Fibroblast of skin of abdomen (primary cell): ENCODE data around the gene NAA80.
"Not testable (repeated sequence)": the region's sequence is repeated elsewhere in the genome, so short reads cannot be mapped to it uniquely, and the experiment has no call there.

Experiments
- DNase-seq: peaks from one replicate; pipeline ENCODE4 v3.0.0-alpha.2; 2013

NAA80 gene

DNA sequence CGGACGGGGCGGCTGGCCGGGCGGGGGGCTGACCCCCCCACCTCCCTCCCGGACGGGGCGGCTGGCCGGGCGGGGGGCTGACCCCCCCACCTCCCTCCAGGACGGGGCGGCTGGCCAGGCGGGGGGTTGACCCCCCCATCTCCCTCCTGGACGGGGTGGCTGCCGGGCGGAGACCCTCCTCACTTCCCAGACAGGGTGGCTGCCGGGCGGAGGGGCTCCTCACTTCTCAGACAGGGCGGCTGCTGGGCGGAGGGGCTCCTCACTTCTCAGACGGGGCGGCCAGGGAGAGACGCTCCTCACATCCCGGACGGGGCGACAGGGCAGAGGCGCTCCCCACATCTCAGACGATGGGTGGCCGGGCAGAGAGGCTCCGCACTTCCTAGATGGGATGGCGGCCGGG is 12.8 kb upstream of the NAA80 start:
- not testable (repeated sequence) for DNase-seq

DNA sequence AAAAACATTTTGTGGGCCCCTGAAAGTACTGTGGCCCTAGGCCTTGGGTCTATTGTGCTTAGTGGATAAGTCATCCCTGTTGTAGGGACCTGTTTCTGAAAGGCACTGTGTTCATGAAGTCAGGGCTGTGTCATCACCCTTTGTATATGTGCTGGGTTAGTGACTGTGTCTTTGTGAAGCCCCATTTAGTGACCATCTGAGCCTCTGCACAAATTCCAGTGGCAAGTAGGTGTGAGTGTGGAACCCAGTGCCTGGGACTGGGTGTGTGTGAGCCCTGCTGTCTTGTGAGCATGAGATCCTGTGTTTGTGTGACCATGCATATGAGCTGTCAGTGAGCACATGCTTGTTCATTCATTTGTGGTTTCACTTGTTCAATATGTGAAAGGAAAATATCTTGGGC is 5.4 kb upstream of the NAA80 start:
- no peak for DNase-seq

DNA sequence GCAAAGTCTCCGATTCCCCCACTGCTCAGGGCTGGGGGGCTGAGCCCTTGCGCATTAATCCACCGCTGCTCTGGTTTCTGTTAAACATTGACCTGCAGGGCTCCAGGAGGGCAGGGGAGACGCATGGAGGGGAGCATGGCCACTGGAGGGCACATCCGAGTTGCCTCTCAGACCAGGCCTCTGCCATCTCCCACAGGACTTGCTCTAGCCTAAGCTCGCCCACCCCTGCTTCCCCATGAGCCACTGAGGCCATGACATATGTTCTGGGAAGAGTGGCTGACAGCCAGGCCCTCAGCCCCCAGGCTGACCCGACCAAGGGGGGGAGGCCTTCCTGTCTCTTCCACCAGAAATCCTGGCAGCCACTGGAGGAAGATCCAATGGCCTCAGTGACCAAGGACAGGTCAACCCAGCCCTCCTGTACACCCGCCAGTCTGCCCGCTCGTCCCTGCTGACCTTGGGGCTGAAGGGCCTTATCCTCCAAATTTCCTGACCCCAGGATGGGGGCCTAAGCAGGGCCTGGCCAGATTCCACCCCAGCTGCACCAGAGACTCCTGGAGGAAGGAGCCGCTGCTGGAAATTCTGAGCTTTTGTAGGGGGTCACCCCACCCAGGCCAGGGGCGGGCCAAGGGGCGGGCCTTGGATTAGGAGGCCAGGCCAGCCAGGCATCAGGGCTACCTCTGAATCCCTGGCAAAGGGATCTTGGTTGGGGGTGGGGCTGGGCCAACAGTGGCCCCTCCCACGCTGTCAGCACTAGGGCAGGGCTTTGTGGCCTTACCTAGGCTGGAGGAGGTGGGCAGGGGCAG is 4.0 kb upstream of the NAA80 start, which contains the start of gene HYAL1:
Gene HYAL1, minus strand, starts transcription at position 562 of the 803 bp plus-strand sequence. CDS start 618 bp downstream, outside the sequence.
- no peak for DNase-seq

DNA sequence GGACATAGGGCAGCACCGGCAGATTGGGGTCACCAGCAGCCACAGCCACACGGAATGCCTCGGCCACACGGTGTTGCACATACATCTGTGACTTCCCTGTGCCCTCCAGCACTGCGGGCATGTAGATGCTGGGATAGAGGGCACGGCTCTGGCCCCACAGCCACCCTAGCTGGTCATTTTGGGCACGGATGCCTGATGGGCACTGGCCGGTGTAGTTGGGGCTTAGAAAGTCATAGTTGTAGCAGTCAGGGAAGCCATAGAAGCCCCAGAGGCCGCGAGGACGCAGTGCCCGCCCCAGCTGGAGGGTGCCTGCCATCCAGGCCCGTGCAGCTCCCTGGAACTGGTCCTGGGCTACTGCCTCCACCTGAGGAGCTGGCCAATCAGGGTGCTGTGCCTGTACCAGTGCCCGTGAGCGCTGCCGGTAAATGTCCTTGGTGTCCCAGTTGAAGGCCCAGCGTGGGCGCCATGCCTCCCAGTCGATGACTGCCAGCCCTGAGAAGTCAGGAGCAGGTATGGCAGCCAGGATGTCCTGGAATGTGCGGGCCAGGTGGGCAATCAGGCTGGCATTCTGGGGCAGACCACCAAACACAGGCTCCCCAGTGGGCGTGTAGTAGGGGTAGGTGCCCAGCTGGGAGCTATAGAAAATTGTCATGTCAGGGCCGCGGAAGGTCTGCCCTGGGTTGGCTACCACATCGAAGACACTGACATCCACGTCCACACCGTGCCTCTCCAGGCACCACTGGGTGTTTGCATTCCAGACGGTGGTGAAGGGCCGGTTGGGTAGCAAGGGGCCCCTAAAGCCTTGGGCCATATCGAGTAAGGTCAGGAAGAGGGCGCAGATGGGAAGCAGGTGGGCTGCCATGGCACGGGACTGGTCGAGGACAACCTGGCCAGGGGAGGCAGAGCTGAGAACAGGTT is 3.1 kb upstream of the NAA80 start:
- DNase-seq, result no peak

DNA sequence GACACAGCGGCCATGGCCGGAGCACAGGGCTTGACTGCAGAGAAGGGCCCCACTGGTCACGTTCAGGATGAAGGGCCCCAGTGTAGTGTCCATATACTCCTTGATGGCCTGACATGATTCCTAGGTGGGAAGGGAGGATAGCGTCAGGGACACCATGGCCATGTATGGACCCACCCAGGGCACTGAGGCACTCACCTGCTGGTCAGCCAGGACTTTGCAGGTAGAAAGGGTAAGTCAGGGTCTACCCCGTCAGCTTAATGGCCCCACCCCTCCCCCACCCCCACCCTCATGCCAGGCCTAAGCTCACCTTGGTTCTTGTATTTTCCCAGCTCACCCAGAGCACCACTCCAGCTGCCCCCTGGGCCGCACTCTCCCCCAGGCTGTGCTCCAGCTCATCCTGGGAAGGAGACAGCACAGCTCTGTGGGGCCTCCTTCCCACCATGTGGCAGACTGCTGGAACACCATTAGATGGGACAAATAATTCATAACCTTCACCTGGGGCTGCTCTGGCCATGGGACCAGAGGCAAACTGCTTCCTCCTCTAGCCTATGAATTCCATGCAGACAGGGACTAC is 1.6 kb upstream of the NAA80 start:
- DNase-seq, result no peak

DNA sequence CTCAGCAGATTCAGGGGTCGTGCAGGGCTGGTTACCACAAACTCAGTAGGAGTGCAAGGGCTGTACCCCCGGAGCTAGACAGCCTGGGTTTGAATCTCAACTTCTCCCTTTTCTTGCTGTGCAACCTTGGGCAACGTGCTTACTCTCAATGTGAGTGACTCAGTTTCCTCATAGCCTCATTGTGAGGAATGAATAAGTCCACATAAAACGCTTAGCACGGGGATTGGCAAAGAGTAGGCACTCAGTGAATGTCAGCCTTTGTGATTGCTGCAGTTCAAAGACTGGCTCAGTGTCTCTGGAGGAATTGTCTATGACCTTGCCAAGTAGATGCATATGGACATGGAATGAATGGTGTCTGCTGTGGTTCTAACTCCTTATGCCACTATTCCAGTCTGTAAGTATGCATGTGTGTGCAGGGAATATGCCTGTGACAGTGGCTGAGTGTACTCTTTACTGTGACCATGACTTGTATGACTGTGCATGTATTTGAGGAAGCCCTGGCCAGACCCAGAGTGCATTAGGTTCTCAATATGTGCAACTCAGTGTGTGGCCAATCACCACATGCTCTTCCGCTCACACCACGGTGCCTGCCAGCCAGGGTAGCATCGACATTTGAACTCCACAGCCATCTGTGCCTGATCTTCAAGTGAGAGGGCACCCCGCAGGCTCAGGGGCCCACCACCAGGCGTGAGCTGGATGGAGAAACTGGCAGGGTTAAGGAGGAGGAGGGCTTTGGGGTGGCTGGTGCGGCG is 900 bp upstream of the NAA80 start:
- peak; percentile 24 for DNase-seq

DNA sequence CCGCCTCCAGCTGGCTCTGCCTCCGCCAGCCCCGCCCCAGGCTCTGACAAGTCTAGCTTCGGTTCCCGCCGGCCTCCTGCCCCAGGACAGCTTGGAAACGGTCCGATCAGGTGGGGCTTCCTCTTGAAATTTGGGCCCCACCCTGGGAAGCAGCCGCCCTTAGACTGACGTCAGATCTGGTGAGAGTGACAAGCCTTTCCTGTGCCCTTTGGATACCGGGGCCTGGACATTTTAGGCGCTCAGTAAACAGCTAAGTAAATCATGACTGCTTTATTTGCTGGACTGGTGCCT is 378 bp upstream of the NAA80 start:
- no peak for DNase-seq

DNA sequence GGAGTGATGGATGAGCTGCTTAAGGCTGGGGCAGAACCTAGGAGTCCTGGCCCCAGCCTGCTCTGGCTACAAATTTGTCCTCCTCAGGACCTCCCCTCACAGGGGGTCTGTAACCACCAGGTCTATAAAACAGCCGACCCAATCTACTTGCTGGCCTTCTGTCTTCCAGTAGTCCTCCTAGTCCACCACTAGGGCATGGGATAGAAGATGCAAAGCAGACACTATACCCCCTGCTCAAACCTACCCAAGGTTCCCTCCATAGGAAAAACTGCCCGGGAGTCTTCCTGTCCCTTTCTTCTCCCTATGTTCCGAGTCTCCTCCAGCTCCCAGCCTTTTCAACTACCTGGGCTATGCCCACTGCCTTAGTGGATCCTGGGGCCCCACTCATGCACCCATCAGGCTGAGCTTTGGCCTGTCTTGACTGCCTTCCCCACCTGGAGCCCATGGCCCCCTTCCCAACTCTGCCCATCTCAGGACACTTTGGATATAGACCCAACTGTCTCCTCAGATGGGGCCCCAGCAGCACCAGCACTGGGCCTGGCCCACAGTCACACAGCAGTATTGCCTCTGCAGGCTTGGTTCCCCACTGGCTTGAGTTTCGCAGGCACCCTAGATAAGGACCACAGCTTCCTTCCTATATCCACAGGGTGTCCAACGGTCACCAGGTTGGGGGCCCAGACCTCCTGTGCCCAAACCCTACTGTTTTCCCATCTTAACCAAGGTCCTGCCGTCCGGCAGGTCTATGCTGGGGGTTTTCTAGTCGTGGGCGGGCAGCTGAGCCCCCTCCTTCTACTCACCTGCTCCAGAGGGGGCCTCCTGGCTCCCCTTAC is 1.1 kb downstream of the NAA80 start:
- no peak for DNase-seq

DNA sequence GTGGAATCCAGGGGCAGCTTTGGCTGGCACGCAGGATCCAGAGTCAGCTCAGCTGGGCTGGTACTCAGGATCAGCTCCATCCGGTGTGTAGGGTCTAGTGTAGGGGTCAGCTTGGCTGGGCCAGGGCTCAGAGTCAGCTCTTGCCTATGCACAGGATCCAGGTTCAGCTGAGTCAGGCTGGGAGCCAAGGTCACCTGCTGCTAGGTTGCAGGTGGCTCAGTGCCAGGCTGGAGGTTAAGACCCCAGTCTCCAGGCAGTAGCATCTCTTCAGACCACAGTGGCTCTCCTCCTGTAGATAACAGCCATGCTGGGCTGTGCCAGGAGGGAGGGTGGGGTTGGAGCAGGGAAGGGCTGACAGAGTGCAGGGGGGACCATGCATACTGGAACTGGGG is 1.8 kb downstream of the NAA80 start:
- DNase-seq, result no peak

DNA sequence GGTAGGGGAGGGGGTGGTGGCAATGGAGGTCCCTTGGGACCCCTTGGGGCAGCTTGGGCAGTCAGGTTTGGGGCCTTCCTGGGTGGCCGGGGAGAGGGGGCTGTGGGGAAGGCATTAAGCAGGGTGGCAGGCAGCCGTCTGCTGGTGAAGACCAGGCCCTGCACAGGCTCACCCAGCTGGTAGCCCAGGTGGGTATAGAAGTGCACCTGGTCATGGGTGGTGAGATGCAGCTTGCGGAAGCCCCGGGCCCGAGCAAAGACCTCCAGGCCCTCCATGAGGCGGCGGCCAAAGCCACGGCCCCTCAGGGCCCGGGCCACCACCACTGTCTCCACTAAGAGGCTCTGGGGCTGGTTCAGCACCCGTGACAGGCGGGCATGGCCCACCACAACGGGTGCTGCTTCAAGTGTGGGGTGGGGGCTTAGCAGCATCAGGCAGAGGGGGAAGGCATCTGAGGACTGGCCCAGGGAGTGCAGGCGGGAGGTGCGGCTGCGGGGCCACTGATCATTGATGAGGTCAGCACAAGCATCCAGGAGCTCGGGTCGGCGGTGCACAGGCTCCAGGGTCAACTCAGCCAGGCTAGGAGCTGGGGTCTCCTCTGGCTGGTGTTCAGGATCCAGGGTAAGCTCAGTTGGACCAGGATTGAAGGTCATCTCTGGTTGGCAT is 2.4 kb downstream of the NAA80 start:
- DNase-seq, result no peak

DNA sequence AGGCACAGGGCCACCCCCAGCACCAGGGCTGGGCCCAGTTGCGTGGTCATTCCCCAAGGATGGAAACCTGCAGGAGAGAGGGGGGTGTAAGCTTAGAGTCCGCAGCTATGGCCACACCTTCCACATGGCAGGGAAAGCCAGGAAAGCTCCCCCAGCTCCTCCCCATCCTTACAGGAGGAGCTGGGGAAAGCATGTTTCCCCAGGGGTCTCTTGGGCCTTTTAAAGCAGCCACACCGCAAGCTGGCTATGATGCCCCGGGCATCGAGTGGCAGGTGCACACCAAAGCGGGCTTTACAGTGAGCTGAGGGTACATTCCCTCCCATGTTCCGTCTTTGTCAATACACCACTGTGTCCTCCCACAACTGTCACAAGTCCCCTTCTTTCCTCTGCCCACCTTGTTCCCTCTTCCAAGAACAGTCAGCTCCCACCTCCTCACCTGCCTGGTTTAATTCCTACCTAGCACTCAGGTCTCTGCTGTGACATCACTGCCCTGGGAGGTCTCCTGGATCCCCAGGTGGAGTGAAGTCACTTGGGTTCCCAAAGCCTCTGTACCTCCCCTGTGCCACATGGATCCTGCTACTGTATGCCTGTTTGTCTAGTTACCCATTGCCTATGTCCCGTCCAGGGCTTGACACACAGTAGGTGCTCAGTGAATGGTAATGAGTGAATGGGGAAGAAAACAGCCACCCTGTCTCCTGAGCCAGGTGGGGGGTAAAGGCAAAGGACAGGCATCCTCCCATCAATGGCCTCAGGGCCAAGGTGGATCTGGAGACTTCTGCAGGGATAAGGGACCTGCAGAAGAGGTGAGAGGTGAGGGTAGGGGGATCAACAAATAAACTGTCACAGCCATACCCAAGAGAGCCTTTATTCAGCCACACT is 3.4 kb downstream of the NAA80 start:
- DNase-seq, result no peak

DNA sequence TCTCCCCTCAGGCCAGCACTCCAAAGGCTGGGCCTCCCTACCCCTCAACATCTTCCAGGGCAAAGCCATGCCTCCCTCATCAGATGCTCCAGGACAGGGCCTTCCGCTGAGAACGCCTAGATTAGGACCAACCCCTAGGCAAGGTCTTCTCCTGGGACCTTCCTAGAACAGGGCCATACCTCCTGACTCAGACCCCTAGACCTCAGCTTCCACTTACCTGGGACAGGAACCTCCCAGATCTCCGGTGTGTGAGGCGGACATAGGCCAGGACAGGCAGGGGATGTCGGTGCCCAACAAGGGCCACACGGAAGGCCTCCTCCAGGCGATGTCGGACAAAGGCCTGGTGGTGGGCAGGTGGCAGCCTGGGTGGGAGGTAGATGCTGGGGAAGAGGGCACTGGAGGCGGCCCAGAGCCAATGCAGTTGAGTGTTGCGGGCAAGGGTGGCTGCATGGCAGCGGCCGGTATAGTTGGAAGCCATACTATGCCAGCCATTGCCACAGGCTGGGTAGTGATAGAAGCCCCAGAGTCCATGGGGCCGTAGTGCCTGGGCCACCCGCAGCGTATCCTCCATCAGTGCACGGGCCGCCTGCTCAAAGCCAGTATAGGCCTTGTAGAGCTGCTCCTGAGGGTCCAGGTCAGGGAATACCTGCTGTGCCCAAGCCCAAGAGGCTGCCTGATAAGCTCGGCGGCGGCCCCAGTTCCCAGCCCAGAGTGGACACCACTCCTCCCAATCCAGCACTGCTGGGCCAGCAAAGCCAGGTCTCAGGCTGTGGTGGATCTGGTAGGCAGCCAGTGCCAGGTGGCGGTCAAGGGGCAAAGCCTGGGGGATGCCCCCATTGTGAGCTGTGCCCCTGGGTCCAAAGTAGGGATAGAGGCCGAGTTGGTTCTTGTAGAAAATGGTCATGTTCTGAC is 4.5 kb downstream of the NAA80 start:
- DNase-seq, result no peak

DNA sequence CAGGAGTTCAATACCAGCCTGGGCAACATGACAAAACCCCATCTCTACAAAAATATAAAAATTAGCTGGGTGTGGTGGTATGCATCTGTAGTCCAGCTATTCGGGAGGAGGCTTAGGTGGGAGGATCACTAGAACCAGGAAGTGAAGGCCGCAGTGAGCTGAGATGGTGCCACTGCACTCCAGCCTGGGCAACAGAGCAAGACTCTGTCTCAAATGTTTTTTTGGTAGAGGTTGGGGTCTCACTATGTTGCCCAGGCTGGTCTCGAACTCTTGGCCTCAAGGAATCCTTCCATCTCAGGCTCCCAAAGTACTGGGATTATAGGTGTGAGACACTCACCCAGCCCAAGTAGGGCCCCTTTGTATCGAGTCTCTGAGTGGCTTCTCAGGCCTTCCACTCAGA is 5.1 kb downstream of the NAA80 start:
- no peak for DNase-seq

DNA sequence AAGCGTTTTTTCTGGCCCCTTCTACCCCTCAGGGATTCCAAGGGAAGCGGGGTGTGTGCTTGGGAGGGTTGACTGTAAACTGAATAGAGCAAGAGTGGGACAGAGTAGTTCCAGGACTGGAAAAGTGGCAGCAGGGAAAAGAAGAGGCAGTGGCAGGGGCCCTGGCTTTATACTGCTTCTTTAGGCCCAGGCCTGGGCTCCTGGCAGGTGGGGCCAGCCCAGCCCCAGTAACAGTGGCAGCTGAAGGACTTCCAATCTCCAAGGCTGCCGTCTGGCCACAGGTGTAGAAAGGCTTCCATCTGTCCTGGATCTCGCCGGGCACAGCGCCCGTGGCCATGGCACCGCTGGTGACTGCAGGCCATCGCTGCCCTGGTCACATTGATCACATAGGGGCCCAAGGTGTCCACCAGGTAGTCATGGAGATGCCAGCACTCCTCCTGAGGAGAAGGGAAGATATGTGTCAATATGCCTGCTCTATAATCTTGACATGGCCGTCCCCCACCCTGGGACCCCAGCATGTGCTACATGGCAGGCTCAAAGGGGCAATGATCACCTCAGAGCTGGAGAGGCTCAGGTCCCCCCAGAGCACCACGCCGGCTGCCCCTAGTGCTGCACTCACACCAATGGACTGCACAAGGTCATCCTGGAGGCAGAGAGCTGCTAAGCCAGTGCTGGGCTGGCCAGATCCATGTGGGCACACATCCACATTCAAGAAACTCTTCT is 6.0 kb downstream of the NAA80 start:
- no peak for DNase-seq

DNA sequence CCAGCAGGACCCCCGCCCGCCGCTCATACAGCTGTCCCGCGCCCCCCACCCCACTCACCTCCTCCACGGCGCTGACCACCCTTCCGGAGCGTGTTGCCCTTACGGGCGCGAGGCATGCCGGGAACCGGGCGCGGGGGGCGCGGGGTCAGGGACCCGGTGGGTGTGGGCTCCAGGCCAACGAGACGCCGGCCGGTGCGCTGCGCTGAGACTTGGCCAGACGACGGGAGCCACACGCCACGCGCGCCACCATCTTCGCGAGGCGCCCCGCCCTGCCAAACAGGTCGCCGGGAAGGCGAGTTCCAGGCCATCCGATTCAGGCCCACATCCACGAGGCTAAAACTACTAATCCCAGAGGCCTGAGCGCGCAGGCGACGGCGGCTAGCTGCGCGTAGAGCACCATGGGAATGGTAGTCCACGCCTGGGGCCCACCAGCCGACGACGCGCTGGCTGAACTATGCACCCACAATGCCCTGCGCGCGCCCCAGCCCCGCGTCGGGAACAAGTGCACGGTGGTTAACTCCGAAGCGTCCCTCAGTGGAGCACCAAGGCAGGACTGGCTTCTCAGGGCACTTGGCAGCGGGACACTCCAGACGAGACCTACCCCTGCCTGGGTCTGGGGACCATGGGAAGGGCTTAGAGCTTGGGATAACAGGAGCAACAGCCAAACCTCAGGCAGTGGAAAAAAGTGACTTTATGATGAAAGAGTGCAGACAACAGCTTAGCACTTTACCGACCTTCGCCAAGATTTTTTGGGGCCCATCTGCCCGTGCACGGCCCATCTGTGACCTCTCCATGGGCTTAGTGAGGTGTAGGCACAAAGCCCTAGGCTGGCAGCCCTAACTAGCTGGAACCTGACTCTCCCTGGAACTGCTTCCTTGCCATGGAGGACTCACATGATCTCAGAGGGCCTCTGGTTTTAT is 6.8 kb downstream of the NAA80 start, which contains the start of gene IFRD2:
Gene IFRD2, minus strand, starts transcription at position 271 of the 920 bp plus-strand sequence. Its CDS starts 155 bp downstream, at position 116.
- DNase-seq, result peak; percentile 97

DNA sequence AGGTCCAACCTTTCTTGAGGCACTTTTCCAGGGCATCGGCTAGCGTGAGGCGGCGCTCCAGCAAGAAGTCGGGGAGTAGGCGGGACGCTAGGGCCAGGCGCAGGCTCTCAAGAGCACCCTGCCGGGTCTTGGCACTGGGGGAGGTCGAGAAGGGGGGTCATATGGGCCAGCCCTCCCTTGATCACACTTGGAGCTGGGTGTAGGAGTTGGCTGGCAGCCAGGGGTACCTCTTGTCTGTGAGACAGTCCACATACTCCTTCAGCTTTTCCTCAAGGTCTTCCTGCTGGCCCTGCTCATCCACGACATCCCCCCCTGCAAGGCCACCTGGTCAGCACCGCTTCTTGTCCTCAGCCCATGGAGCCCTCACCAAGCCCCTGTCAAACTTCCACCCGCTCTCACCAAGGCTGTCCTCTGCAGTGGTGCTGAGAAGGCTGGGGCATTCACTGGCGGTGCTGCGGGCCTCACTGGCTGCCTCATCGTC is 9.0 kb downstream of the NAA80 start:
- no peak for DNase-seq

DNA sequence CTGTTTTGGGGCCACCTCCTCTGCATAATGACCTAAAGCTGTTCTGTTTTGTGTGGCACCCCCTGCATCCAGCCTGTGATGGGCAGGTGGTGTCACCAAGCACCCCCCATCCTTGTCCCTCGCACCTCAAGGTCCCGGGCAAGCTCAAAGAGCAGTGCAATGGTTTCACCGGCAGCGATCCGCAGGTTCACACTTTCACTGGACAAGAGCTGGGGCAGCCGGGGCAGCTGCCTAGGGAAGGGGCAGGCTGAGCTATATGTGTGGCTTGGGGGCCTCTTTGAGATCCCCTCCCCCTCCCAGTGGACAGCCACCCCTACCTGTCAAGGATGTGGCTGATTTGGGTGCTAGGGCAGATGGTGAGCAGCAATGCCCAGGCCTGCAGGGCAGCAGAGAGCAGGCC is 10.1 kb downstream of the NAA80 start:
- DNase-seq, result no peak
